ENCODE results near the gene ITCH. TPM values are rescaled to one million over a fixed set of nuclear protein-coding genes. Genes with fewer than 3 reads are reported as not detected.
A peak's percentile ranks its signal among the peaks of the same experiment; 100 is the strongest.

Gene ITCH
- total and polyA plus RNA-seq, 2 experiments from 2014 or later, result 31.0 to 47.7 TPM

GRCh38 chr20:34552569-34552968 lies 189.5 kb downstream of the ITCH start:
- WGBS, 2 experiments (ENCODE audit: low coverage in 1 of 2, low lambda C conversion rate in 2 of 2, missing lambda C conversion rate in 2 of 2), result 83 to 92% methylated on average over 6 of the region's 6 CpGs
- in situ Hi-C loops (cut with MboI), result no loop called here
- Histone ChIP-seq H3K79me2 (ENCODE audit: insufficient read depth) (no peaks in the 10 kb centered on the region), H3K4me1 (ENCODE audit: insufficient read depth) (no peaks in the 10 kb centered on the region), H3F3A (ENCODE audit: insufficient read depth) (peaks cover 5% of the 10 kb centered on the region; the same call in 1 of the 2 replicates), H3K27ac (no peak overlapping the region), H4K20me1 (ENCODE audit: insufficient read depth) (no peaks in the 10 kb centered on the region), H3K9ac (no peak overlapping the region), H3K4me3 (no peak overlapping the region), H3K9me2 (ENCODE audit: insufficient read depth) (no peaks in the 10 kb centered on the region), H2AFZ (no peak overlapping the region), H3K36me3 (ENCODE audit: low read depth) (no peaks in the 10 kb centered on the region), H3K27me3 (replicated peaks; ENCODE audit: insufficient read depth) (no peaks in the 10 kb centered on the region), H3K4me2 (ENCODE audit: unreplicated experiment) (no peak overlapping the region), H3K9me3 (ENCODE audit: low read depth) (no peaks in the 10 kb centered on the region)
- TF ChIP-seq EZH2phosphoT487 (IDR thresholded peaks at IDR 0.05; ENCODE audit: insufficient read depth, low read depth) (no peak), EZH2 (IDR thresholded peaks at IDR 0.05; ENCODE audit: insufficient read depth, poor library complexity, severe bottlenecking) (no peak)
- no peak for DNase-seq

GRCh38 chr20:34553366-34553867 lies 190.3 kb downstream of the ITCH start:
- no peak for DNase-seq
- WGBS, 2 experiments (ENCODE audit: low coverage in 1 of 2, low lambda C conversion rate in 2 of 2, missing lambda C conversion rate in 2 of 2), result 58 to 66% methylated on average over 4 of the region's 4 CpGs
- H2AFZ ChIP-seq, result no peak overlapping the region

GRCh38 chr20:34557936-34558319 lies 194.9 kb downstream of the ITCH start:
- peak; percentile 37 for DNase-seq
- WGBS, 2 experiments (ENCODE audit: low coverage in 1 of 2, low lambda C conversion rate in 2 of 2, missing lambda C conversion rate in 2 of 2), result 28 to 34% methylated on average over 11 of the region's 11 CpGs

More at GRCh38 chr20:34553366-34553867, 190.3 kb downstream of the ITCH start:
- no peaks in the 10 kb centered on the region for H3K9me2 ChIP-seq (ENCODE audit: insufficient read depth)
- H3K4me1 ChIP-seq (ENCODE audit: insufficient read depth), result no peaks in the 10 kb centered on the region; the same call in 1 of the 2 replicates
- no peaks in the 10 kb centered on the region for H3K27me3 ChIP-seq (replicated peaks; ENCODE audit: insufficient read depth)
- H3K27ac ChIP-seq, result no peak overlapping the region
- in situ Hi-C loops (cut with MboI), result no loop called here
- peaks cover 5% of the 10 kb centered on the region; the same call in 1 of the 2 replicates for H3F3A ChIP-seq (ENCODE audit: insufficient read depth)
- H3K79me2 ChIP-seq (ENCODE audit: insufficient read depth), result no peaks in the 10 kb centered on the region
- no peak overlapping the region for H3K9ac ChIP-seq
- no peaks in the 10 kb centered on the region for H3K36me3 ChIP-seq (ENCODE audit: low read depth)
- no peak for TF ChIP-seq EZH2phosphoT487 (IDR thresholded peaks at IDR 0.05; ENCODE audit: insufficient read depth, low read depth)
- no peak overlapping the region for H3K4me3 ChIP-seq
- no peaks in the 10 kb centered on the region for H3K9me3 ChIP-seq (ENCODE audit: low read depth)
- H4K20me1 ChIP-seq (ENCODE audit: insufficient read depth), result no peaks in the 10 kb centered on the region
- no peak overlapping the region for H3K4me2 ChIP-seq (ENCODE audit: unreplicated experiment)

GRCh38 chr20:34558320-34559218 lies 195.5 kb downstream of the ITCH start, which contains the start of gene MAP1LC3A:
Gene MAP1LC3A, plus strand, starts transcription at chr20:34558718. Its CDS starts 151 bp downstream, at chr20:34558869.
- TF ChIP-seq EZH2phosphoT487 (IDR thresholded peaks at IDR 0.05; ENCODE audit: insufficient read depth, low read depth), result no peak
- TF ChIP-seq EZH2 (IDR thresholded peaks at IDR 0.05; ENCODE audit: insufficient read depth, poor library complexity, severe bottlenecking), result no peak
- H3K9me2 ChIP-seq (ENCODE audit: insufficient read depth), result no peaks in the 10 kb centered on the region
- peak within 1 kb of the TSS; percentile 88 for H3K9ac ChIP-seq
- WGBS, 2 experiments (ENCODE audit: low coverage in 1 of 2, low lambda C conversion rate in 2 of 2, missing lambda C conversion rate in 2 of 2), result 1 to 2% methylated on average over 45 to 71 of the region's 103 CpGs
- peaks cover 5% of the 10 kb centered on the region; the same call in 1 of the 2 replicates for H3F3A ChIP-seq (ENCODE audit: insufficient read depth)
- H3K4me3 ChIP-seq, result peak within 1 kb of the TSS; percentile 79
- no peaks in the 10 kb centered on the region for H3K36me3 ChIP-seq (ENCODE audit: low read depth)
- no peaks in the 10 kb centered on the region for H4K20me1 ChIP-seq (ENCODE audit: insufficient read depth)
- peak; percentile 99 for DNase-seq
- no peaks in the 10 kb centered on the region for H3K79me2 ChIP-seq (ENCODE audit: insufficient read depth)
- no peaks in the 10 kb centered on the region for H3K9me3 ChIP-seq (ENCODE audit: low read depth)
- peak within 1 kb of the TSS; percentile 91 for H2AFZ ChIP-seq
- H3K27ac ChIP-seq, result peak within 1 kb of the TSS; percentile 41
- H3K4me2 ChIP-seq (ENCODE audit: unreplicated experiment), result peak within 1 kb of the TSS; percentile 80
- in situ Hi-C loops (cut with MboI), result no loop called here
- no peaks in the 10 kb centered on the region; the same call in 1 of the 2 replicates for H3K4me1 ChIP-seq (ENCODE audit: insufficient read depth)
- H3K27me3 ChIP-seq (replicated peaks; ENCODE audit: insufficient read depth), result no peaks in the 10 kb centered on the region

More at GRCh38 chr20:34557936-34558319, 194.9 kb downstream of the ITCH start:
- H3K79me2 ChIP-seq (ENCODE audit: insufficient read depth), result no peaks in the 10 kb centered on the region
- no peaks in the 10 kb centered on the region for H4K20me1 ChIP-seq (ENCODE audit: insufficient read depth)
- peak overlapping the region; percentile 79 for H3K4me3 ChIP-seq
- peak overlapping the region; percentile 88 for H3K9ac ChIP-seq
- no peaks in the 10 kb centered on the region; the same call in 1 of the 2 replicates for H3K4me1 ChIP-seq (ENCODE audit: insufficient read depth)
- peak overlapping the region; percentile 80 for H3K4me2 ChIP-seq (ENCODE audit: unreplicated experiment)
- in situ Hi-C loops (cut with MboI), result no loop called here
- H2AFZ ChIP-seq, result peak overlapping the region; percentile 91
- 0 out of 2 replicates have a peak overlapping the region, but pooled peaks have one; percentile 19 for H3K27ac ChIP-seq
- no peaks in the 10 kb centered on the region for H3K27me3 ChIP-seq (replicated peaks; ENCODE audit: insufficient read depth)
- H3K36me3 ChIP-seq (ENCODE audit: low read depth), result no peaks in the 10 kb centered on the region
- H3K9me2 ChIP-seq (ENCODE audit: insufficient read depth), result no peaks in the 10 kb centered on the region
- TF ChIP-seq EZH2phosphoT487 (IDR thresholded peaks at IDR 0.05; ENCODE audit: insufficient read depth, low read depth), result no peak
- peaks cover 5% of the 10 kb centered on the region; the same call in 1 of the 2 replicates for H3F3A ChIP-seq (ENCODE audit: insufficient read depth)
- H3K9me3 ChIP-seq (ENCODE audit: low read depth), result no peaks in the 10 kb centered on the region
